ENCODE results near the gene STAG1.
"Not testable (repeated sequence)": the region's sequence is repeated elsewhere in the genome, so short reads cannot be mapped to it uniquely, and the experiment has no call there.

- TF ChIP-seq CTCF (IDR thresholded peaks at IDR 0.05; ENCODE audit: insufficient read depth, low read depth, low read length); EZH2 (IDR thresholded peaks at IDR 0.05; ENCODE audit: insufficient read depth, low read length): not testable (repeated sequence)
These were observed 2.6 kb downstream of the STAG1 start for GRCh38 chr3:136749602-136750001.

Data from astrocyte (in vitro differentiated cells and primary cell).